Activated CD4-positive, alpha-beta T cell treated with anti-CD3 and anti-CD28 coated beads for 4 hours (primary cell): ENCODE data around the gene FGFR2.

Experiments used
- DNase-seq, 2 donors: peaks; one replicate each; pipeline ENCODE4 v3.0.0-alpha.2; 2020

Gene FGFR2

GRCh38 chr10:121484401-121484800, 113.8 kb downstream of the FGFR2 start:
- no peak for DNase-seq

DNA sequence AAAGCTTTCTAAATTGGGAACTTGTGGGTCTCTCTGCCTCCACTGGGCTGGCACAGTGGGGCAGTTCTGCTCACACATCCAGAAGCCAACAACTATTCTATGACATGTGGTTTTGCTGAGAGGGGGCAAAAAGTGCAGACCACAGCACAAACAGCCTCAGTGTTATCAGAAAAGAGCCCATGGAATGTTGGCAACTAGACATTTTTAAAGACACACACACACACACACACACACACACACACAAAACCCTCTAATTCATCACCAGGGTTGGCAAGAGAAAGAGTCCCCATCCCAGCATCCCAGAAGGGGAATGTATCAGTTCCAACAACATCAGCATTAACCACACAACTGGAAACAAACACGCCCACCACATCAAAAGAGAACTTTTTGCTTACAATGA, 117.1 kb downstream of the FGFR2 start:
- DNase-seq = no peak

GRCh38 chr10:121478556-121478955, 119.7 kb downstream of the FGFR2 start:
- DNase-seq = no peak

- no peak for DNase-seq
Measured at GRCh38 chr10:121469797-121470606, 128.2 kb downstream of the FGFR2 start.

GRCh38 chr10:121468726-121469125, 129.5 kb downstream of the FGFR2 start:
- no peak for DNase-seq

DNA sequence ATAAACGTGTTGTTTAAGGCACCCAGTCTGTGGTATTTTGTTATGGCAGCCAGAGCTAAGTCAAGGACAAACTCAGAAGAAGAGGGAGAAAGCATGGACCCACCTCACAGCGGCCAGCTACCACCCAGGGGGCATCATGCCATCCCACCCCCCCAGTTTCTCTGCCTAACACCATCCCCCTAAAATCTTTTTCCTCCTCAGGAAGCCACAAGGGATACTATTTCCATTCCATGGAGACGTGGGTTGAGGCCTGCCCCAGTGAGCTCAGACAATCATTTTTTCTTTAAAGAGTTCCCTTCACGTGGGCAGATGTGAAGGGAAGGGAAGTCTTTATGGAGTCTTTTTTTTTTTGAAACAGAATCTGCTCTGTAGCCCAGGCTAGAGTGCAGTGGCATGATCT, 131.8 kb downstream of the FGFR2 start:
- DNase-seq = no peak

DNA sequence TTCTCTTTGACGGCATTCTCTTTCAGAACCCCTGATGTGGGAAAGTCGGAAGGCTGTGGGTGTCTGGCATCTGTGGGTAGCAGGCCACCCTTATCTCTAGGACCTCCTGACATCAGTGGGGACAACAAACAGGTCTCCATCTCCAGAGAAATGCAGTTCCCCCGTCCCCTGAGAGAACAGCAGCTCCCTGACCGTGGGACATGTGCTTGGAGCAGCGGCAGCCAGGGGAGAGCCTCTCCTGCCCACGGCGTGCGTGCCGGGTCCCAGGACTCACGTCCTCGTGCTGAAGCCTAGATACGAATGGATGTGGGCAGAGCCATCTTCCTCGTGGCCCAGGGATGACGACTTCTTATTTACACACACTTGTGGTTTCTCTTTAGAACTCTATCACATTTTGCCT, 133.0 kb downstream of the FGFR2 start:
- DNase-seq = no peak

DNA sequence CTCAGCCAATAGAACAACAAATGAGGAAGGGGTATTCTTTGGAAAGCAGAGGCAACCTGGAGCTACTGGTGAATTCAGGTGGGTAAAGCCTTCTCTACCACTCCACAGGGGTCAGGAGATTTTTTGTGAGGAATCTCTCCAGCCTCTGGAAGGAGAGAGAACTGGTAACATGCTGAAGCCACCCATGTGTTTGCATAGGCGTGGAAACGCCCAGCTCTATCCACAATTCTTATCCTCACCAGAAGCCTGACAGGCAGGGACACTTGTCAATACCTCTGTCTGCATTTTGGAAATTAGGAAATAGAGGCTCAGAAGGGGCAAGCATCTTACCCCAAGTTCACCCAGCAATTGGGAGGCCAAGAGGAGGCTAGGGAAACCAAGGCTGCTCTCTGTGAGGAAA, 133.7 kb downstream of the FGFR2 start:
- no peak for DNase-seq

DNA sequence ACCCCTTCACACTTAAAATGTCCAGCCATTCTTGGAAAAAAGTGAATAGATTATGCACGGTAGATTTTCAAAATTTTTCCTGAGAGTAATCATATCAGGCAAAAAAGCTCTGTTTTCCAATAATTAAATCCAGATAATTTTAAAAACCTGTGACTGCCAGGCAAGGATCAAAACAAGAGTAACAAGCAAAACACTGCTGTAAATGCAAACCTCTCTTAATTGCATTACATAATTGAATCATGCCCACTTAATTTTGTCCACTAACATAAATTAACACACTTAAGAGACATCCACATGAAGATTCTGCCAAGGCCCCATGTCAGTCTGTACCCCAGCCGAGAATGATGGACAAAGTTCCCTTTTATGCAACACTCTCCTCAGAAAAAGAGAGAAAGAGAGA, 135.3 kb downstream of the FGFR2 start:
- DNase-seq = no peak

DNA sequence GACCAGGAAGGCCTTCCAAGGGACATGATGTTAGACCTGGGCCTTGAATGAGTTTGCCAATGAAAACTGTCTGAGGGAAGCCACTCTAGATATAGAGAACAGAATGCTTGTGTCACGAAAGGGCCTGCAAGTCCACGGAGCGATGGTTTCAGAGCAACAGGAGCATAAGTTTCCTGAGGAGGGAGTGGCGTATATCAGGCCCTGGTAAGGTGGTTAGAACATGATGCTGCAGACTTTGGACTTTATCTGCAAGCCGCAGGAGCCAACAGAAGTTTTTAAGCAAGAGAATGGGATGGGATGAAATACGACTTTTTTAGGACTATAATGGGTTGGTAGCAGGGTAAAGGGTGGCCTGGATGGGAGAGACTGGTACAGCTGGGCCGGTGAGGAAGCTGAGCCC, 136.0 kb downstream of the FGFR2 start:
- no peak for DNase-seq

- DNase-seq = no peak
Measured at GRCh38 chr10:121461307-121461706, 136.9 kb downstream of the FGFR2 start.

GRCh38 chr10:121460733-121461132, 137.5 kb downstream of the FGFR2 start:
- DNase-seq = no peak

GRCh38 chr10:121459622-121460453, 138.4 kb downstream of the FGFR2 start:
- DNase-seq = no peak

DNA sequence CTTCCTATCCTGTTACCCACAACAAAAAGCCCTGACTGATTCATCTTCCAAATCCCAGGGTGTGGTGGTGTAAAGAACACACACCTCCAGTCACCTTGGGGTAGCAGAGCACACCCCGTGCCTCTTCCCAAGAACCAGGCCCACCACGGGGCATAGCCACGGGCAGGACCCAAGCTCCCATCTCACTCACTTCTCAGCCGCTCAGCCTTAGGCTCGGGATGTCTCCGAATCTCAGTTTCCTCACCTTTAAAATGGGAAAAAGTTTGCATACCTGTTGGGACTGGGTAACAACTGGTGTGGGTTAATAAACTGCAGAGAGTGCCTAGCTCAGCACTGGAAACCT, 139.0 kb downstream of the FGFR2 start:
- no peak for DNase-seq

- DNase-seq = no peak
Measured at GRCh38 chr10:121457729-121458128, 140.5 kb downstream of the FGFR2 start.

DNA sequence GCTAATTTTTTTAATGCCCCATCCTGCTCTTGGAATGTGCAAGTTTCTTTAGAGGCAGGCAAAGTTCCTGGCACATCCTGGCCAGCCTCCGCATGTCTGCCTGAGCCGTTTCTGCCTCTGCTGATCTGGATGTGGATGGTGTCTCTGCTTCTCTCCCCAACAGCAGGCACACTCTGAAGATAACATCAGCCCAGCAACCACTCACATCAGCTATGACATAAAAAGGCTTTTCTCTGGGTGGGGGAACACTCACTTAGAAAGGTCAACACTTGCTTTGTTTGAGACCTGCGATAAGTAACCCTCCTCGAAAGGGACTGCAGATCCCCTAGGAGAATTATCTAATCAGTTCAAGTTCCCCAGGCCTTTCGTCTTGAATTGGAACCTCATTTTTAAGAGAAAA, 142.9 kb downstream of the FGFR2 start:
- no peak for DNase-seq

DNA sequence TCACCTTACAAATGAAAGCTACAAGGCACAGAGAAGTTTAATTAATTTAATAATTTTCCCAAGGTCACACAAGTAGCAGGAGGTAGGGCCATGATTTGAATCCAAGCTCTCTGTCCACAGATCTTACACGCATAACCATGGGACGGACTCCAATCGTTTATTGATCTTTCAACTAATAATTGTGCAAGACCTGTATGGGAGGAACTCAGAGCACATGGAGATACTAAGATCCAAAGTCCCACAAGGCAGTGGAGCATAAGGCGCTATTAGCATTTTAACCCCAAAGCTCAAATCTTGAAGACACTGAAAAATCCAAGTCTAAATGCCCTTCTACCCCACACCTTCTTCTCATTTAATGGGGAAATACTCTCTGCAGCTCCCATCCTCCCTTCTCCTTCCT, 143.5 kb downstream of the FGFR2 start:
- no peak for DNase-seq

GRCh38 chr10:121453160-121453559, 145.1 kb downstream of the FGFR2 start:
- DNase-seq = no peak

DNA sequence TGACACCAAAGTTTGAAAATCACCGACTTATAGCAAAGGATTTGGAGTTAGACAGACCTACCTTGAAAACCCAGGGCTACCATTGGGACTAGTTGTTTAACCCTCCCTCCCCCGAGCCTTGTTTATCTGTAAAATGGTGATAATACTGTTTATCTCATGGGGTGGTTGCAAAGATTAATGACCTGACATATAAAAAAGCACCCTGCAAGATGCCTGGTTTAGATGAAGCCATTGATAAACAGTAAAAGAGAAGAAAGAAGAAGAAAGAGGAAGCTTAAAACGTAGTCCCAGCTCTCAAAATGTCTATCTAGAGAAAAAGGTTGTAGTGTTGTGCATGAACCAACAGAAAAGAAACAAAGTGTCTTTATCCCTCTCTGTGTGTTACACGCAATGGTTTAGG, 145.7 kb downstream of the FGFR2 start:
- no peak for DNase-seq

DNA sequence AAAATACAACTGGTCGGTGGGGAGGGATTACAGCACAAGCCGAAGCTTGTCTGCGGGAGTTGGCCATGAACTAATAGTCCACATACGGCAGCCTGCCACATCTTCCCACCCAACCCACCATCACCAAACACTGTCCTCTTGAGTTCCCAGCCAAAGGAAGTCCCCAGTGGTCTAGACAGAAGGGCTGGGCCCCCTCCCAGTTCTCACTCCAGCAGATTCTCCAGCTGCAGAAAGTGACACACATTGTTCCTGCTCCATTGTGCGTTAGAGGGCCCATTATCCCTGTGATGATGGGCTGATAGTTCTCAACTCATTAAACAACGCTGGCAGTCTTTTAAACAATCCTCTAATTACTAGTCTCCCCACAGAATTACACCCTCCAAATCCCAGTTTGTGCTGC, 148.0 kb downstream of the FGFR2 start:
- no peak for DNase-seq

DNA sequence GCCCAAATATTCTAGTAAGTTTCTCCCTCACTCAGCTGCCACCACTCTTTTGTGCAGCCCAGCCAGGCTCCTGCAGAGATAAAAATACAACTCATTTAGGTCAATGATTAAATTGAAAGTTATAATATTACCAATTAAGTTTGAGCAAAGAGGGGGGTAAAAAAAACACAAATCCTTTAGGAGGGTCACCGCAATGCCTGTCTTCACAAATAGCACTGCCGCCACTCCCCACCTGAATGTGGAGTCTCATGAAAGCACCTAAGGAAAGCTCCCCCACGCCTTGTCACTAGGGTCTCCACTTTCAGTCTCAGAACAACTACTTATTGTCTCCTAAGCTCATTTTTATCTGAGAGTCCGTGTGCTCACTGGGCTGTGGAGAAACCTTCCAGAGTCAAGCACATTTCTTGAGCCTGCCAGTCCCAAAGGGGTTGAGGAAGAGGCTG, 148.7 kb downstream of the FGFR2 start:
- DNase-seq = no peak

DNA sequence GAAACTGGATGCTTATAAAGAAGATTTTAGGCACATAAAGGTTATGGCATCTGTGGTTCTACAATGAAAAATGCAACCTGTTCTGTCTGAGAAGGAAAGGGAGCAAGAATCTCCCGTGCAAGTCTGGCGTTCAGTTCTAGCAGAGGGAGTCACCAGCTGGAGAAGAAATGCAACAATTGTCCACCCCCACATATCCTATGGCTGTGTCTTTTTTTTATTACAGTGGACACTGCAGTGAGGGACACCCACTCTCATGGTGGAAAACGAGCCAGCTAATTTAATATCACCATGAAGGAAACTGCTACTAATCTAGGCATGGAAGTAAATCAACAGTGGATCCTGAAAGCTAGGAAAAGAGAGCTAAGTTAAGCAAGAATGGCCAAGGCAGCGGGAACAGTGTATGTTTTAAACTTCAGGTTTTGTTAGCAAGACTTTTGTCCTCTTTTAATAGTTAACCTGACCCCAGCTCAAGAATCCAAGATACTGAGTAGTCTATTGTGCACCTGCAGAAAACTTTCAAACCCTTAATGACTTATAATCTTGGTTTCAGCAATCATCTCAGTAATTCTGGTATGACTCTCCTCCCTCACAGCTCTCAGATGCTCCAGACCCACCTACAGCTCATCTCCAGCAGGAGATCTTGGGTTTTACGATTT, 149.3 kb downstream of the FGFR2 start:
- DNase-seq = no peak

DNA sequence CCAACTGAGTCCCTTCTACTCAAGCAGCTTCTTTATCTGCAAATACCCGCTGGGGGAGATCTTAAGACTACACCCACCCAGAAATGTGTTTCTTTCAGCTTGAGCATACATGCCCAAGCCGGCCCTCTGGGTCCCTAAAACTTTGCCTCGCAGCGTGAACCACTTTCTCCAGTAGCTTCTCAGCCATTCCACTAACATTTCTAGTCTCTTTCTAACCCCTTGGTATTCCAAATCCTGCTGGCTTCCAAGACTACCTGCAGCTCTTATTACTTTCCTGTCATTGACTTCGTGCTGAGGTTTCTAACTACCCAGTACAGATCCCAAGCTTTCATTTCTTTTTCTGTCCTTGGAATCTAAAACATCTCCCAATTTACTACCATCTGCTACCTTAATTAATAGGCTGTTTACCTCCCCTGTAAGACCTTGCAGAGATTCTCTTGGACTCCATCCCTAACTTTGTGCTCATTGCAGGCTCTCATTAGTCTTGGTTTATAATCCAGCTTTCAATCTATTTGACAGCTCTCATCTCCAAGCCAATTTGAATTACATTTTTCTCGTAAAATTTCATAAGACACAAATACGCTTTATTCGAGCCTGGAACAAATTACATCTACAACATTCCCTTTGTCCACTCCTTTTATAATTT, 153.6 kb downstream of the FGFR2 start:
- no peak for DNase-seq
